ENCODE results near the gene PXMP2. TPM values are rescaled to one million over a fixed set of nuclear protein-coding genes. Genes with fewer than 3 reads are reported as not detected.

Gene PXMP2
- total and polyA plus RNA-seq, 7 experiments from 2014 or later, result 2.6 to 26.8 (median 5.9) TPM

DNA sequence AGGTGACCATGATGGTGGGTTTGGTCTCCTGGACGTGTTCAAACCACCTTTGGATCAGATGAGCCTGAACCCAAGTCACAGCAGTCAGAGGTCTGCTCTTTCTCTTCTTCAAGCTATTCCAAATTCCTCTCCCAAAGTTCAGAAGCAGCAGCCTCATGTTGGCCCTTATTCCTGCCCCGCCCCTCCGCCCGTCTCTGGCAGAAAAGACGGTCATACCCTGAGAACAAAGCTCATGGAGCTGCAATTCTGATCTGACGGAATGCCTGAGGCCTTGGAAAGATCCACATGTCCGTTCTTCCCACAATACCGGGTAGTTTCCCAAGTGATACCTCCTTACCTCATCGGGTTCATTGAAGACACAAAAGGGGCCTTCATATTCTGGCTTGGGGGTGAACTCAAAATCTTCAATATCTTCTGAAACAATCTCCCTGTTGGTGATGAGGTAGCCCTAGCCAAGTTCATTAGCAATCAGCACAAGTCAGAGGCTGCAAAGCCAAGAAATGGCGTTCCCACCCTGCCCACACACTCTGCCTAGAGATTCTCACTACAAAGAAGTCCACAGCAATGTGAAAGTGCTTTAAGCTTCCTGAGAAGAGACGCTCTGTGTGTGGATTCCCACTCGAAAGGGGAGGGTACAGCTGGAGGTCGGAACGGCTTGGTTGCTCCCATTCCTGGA lies 11.5 kb upstream of the PXMP2 start:
- no peaks in the 10 kb centered on the region for H3K27me3 Mint-ChIP-seq
- no peak overlapping the region for H3K4me3 ChIP-seq (ENCODE audit: low read length)
- peaks cover 9 to 84% (median 9%) of the 10 kb centered on the region in 3 experiments for H3K36me3 ChIP-seq (ENCODE audit: control insufficient read depth in 2 of 3, insufficient read depth in 3 of 3, low read length in 3 of 3)
- no peak overlapping the region for H3K27ac Mint-ChIP-seq
- H3K9me3 ChIP-seq (ENCODE audit: control insufficient read depth in 2 of 3, low read length in 3 of 3), result no peaks in the 10 kb centered on the region
- no peaks in the 10 kb centered on the region for H3K27me3 ChIP-seq (ENCODE audit: control insufficient read depth in 2 of 2, insufficient read depth in 2 of 2, low read length in 2 of 2)
- no peaks in the 10 kb centered on the region for H3K4me1 ChIP-seq (ENCODE audit: control insufficient read depth in 2 of 2, insufficient read depth in 2 of 2, low read length in 2 of 2)
- no peak for DNase-seq
- ChIA-PET CTCF (no interaction called here), POLR2A (interaction anchor here (1.4 kb wide), 1 partner anchor 11 kb away, joined by 3 read pairs; no protein-coding TSS in a partner anchor)
- no peak overlapping the region for H3K27ac ChIP-seq (ENCODE audit: low read depth, low read length)
- H3K36me3 Mint-ChIP-seq, result peaks cover 19 to 51% (median 35%) of the 10 kb centered on the region in 5 donors
- intact Hi-C loops (cut with micrococcal nuclease), result no loop called here
- peaks cover 0 to 11% (median 8%) of the 10 kb centered on the region in 7 donors for H3K4me1 Mint-ChIP-seq
- H3K4me3 Mint-ChIP-seq, result no peak overlapping the region
- ATAC-seq, result no peak
- no peaks in the 10 kb centered on the region for H3K9me3 Mint-ChIP-seq

DNA sequence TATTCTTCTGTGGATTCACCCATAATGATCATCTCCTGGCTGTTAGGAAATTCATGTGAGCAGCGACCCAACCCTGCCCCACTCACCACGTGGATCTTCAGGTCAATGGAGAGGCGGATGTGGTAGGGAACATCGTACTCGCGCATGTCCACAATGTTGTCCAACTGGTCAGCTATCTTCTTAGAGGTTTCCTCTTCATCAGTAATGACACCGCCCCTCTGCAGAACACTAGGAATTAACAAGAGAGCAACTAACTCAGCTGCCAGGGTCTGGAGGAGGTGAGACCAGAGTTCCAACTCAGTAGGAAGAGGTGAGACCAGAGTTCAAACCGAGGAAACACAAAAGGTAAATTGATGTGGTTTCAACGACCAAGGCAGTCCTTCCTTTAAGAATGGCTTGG lies 9.9 kb upstream of the PXMP2 start:
- Mint-ChIP-seq H3K27ac (no peak overlapping the region), H3K4me3 (no peak overlapping the region), H3K4me1 (peaks cover 0 to 11% (median 7%) of the 10 kb centered on the region in 7 donors), H3K36me3 (peaks cover 14 to 45% (median 29%) of the 10 kb centered on the region in 5 donors), H3K9me3 (no peaks in the 10 kb centered on the region), H3K27me3 (no peaks in the 10 kb centered on the region)
- Histone ChIP-seq H3K27ac (ENCODE audit: low read depth, low read length) (no peak overlapping the region), H3K4me1 (ENCODE audit: control insufficient read depth in 2 of 2, insufficient read depth in 2 of 2, low read length in 2 of 2) (no peaks in the 10 kb centered on the region), H3K4me3 (ENCODE audit: low read length) (no peak overlapping the region), H3K27me3 (ENCODE audit: control insufficient read depth in 2 of 2, insufficient read depth in 2 of 2, low read length in 2 of 2) (no peaks in the 10 kb centered on the region), H3K36me3 (ENCODE audit: control insufficient read depth in 2 of 3, insufficient read depth in 3 of 3, low read length in 3 of 3) (peaks cover 9 to 78% (median 9%) of the 10 kb centered on the region in 3 experiments), H3K9me3 (ENCODE audit: control insufficient read depth in 2 of 3, low read length in 3 of 3) (no peaks in the 10 kb centered on the region)
- DNase-seq (no peak), ATAC-seq (no peak)
- ChIA-PET CTCF (interaction anchor here (0.6 kb wide), 1 partner anchor 15 kb away, joined by 3 read pairs; no protein-coding TSS in a partner anchor), POLR2A (no interaction called here)
- intact Hi-C loops (cut with micrococcal nuclease), result no loop called here

DNA sequence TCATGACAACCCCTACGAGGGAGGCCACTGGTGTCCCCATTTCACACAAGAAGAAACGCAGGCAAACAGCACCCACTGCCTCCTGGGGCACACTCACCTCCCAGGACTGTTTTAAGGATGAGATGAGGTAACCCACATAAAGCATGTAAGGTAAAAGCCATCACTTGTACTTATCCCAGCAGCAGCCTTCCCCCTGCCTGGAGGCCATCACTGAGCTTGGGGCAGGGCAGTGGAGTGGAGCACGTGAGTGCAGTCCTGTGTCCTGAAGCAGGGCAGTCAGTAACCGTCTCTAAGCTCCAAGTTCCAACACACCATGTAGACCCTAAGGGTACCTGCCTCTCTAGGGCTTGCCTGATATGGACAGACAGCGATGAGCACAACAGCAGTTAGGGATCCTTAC lies 2.0 kb upstream of the PXMP2 start:
- peak overlapping the region in 3 of 9 donors; percentile 4 to 74 (median 29) for H3K27ac Mint-ChIP-seq
- Histone ChIP-seq H3K27me3 (ENCODE audit: control insufficient read depth in 2 of 2, insufficient read depth in 2 of 2, low read length in 2 of 2) (no peaks in the 10 kb centered on the region), H3K27ac (ENCODE audit: low read depth, low read length) (no peak overlapping the region), H3K4me3 (ENCODE audit: low read length) (no peak overlapping the region), H3K36me3 (ENCODE audit: control insufficient read depth in 2 of 3, insufficient read depth in 3 of 3, low read length in 3 of 3) (peaks cover 0 to 4% (median 0%) of the 10 kb centered on the region in 3 experiments), H3K4me1 (ENCODE audit: control insufficient read depth in 2 of 2, insufficient read depth in 2 of 2, low read length in 2 of 2) (peaks cover 4 to 14% of the 10 kb centered on the region in 2 donors), H3K9me3 (ENCODE audit: control insufficient read depth in 2 of 3, low read length in 3 of 3) (no peaks in the 10 kb centered on the region)
- H3K4me3 Mint-ChIP-seq, result peak overlapping the region; percentile 65 to 88 (median 74)
- H3K9me3 Mint-ChIP-seq, result no peaks in the 10 kb centered on the region
- no peaks in the 10 kb centered on the region for H3K27me3 Mint-ChIP-seq
- ATAC-seq (no peak), DNase-seq (no peak)
- H3K36me3 Mint-ChIP-seq, result peaks cover 0 to 8% (median 4%) of the 10 kb centered on the region in 5 donors
- intact Hi-C loops (cut with micrococcal nuclease), result loop anchor here (5.0 to 10.0 kb wide), 3 partner anchors 37 to 601 kb away; no protein-coding TSS in a partner anchor
- H3K4me1 Mint-ChIP-seq, result peaks cover 5 to 36% (median 26%) of the 10 kb centered on the region in 7 donors
- POLR2A ChIA-PET, result interaction anchor here (0.7 kb wide), 1 partner anchor 25 kb away, joined by 3 read pairs; the partner anchor contains the start of gene PGAM5
- CTCF ChIA-PET, result interaction anchor here (0.8 to 1.4 kb wide), 2 partner anchors 8 to 147 kb away, joined by 4 to 6 read pairs; no protein-coding TSS in a partner anchor

DNA sequence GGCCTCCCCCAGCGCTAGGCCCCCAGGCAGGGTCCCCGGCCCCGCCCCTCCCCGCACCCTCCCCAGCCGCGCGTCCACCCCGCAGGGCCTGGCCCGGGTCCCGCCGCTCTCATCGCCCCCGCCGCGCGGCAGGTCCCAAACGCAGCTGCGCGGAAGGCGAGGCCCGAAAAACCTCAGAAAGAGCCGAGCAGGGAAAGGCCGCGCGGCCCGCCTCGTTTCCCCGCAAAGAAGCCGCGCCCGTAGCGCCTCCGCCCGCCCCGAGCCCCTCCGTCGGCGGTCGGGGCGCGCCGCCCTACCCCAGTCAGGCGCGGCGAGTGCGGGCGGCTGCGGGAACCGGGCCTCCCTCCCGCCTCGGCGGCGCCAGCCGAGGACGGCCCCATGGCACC lies 569 bp upstream of the PXMP2 start:
- peaks cover 4 to 14% of the 10 kb centered on the region in 2 donors for H3K4me1 ChIP-seq (ENCODE audit: control insufficient read depth in 2 of 2, insufficient read depth in 2 of 2, low read length in 2 of 2)
- Mint-ChIP-seq H3K4me3 (peak overlapping the region; percentile 36 to 88 (median 80)), H3K4me1 (peaks cover 0 to 31% (median 22%) of the 10 kb centered on the region in 7 donors), H3K27me3 (no peaks in the 10 kb centered on the region), H3K27ac (peak overlapping the region in 2 of 9 donors; percentile 33 to 45), H3K36me3 (peaks cover 0 to 12% (median 4%) of the 10 kb centered on the region in 5 donors), H3K9me3 (no peaks in the 10 kb centered on the region)
- no peaks in the 10 kb centered on the region for H3K27me3 ChIP-seq (ENCODE audit: control insufficient read depth in 2 of 2, insufficient read depth in 2 of 2, low read length in 2 of 2)
- ChIA-PET POLR2A (interaction anchor here (0.7 kb wide), 1 partner anchor 10 kb away, joined by 3 read pairs; no protein-coding TSS in a partner anchor), CTCF (no interaction called here)
- intact Hi-C loops (cut with micrococcal nuclease), result loop anchor here (1.0 to 10.0 kb wide), 9 partner anchors 23 to 602 kb away; partner anchors contain the start of genes PGAM5 (in 2 of the 2), CHFR (in 1 of the 2) and ZNF26 (in 1 of the 2)
- no peak for DNase-seq
- no peaks in the 10 kb centered on the region for H3K9me3 ChIP-seq (ENCODE audit: control insufficient read depth in 2 of 3, low read length in 3 of 3)
- no peak for ATAC-seq
- H3K36me3 ChIP-seq (ENCODE audit: control insufficient read depth in 2 of 3, insufficient read depth in 3 of 3, low read length in 3 of 3), result no peaks in the 10 kb centered on the region
- peak overlapping the region; percentile 47 for H3K4me3 ChIP-seq (ENCODE audit: low read length)
- H3K27ac ChIP-seq (ENCODE audit: low read depth, low read length), result peak overlapping the region; percentile 58

DNA sequence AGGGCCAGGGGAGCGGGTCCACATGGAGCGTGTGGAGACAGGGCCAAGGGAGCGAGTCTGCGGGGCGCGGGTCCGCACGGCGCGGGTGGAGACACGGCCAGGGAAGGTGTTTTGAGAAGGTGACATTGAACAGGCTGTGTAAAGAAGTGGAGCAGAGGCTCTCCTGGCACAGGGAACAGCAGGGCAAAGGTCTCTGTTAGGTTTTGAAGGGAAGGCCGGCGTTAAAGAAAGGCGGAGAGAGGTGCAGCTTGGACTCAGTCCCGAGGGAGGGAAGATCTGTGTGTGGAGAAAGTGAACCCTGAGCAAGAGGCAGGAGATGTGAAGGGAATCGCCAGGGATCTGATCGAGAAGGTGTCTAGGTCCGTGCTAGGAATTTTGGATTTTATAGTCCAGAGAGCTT lies 1.8 kb downstream of the PXMP2 start:
- Histone ChIP-seq H3K36me3 (ENCODE audit: control insufficient read depth in 2 of 3, insufficient read depth in 3 of 3, low read length in 3 of 3) (no peaks in the 10 kb centered on the region), H3K4me1 (ENCODE audit: control insufficient read depth in 2 of 2, insufficient read depth in 2 of 2, low read length in 2 of 2) (peaks cover 4 to 14% of the 10 kb centered on the region in 2 donors), H3K27me3 (ENCODE audit: control insufficient read depth in 2 of 2, insufficient read depth in 2 of 2, low read length in 2 of 2) (no peaks in the 10 kb centered on the region), H3K27ac (ENCODE audit: low read depth, low read length) (no peak overlapping the region), H3K4me3 (ENCODE audit: low read length) (no peak overlapping the region), H3K9me3 (ENCODE audit: control insufficient read depth in 2 of 3, low read length in 3 of 3) (no peaks in the 10 kb centered on the region)
- Mint-ChIP-seq H3K4me3 (peak overlapping the region; percentile 6 to 84 (median 64)), H3K27me3 (no peaks in the 10 kb centered on the region), H3K27ac (peak overlapping the region in 4 of 9 donors; percentile 5 to 64 (median 46)), H3K9me3 (no peaks in the 10 kb centered on the region), H3K4me1 (peaks cover 0 to 26% (median 21%) of the 10 kb centered on the region in 7 donors), H3K36me3 (peaks cover 0 to 13% (median 0%) of the 10 kb centered on the region in 5 donors)
- ChIA-PET POLR2A (no interaction called here), CTCF (no interaction called here)
- intact Hi-C loops (cut with micrococcal nuclease), result loop anchor here (5.0 to 10.0 kb wide), 3 partner anchors 33 to 604 kb away; no protein-coding TSS in a partner anchor
- DNase-seq (no peak), ATAC-seq (no peak)

DNA sequence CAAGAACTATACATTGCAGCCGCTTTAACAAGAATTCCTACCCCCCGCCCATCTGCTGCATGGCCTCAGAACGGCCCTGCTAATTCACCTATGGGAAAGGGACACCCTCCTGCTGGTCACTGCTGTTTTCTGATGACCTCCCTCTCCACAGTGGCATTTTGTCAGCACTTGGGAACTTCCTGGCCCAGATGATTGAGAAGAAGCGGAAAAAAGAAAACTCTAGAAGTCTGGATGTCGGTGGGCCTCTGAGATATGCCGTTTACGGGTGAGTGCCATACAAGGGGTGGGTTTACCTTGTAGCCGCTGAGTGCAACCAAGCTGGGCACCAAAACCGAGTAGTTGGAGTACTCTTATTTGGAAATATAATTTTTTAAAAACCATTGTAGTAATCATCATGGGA lies 2.7 kb downstream of the PXMP2 start:
- Histone ChIP-seq H3K4me3 (ENCODE audit: low read length) (no peak overlapping the region), H3K9me3 (ENCODE audit: control insufficient read depth in 2 of 3, low read length in 3 of 3) (no peaks in the 10 kb centered on the region), H3K27me3 (ENCODE audit: control insufficient read depth in 2 of 2, insufficient read depth in 2 of 2, low read length in 2 of 2) (no peaks in the 10 kb centered on the region), H3K4me1 (ENCODE audit: control insufficient read depth in 2 of 2, insufficient read depth in 2 of 2, low read length in 2 of 2) (peaks cover 4 to 13% of the 10 kb centered on the region in 2 donors), H3K27ac (ENCODE audit: low read depth, low read length) (no peak overlapping the region), H3K36me3 (ENCODE audit: control insufficient read depth in 2 of 3, insufficient read depth in 3 of 3, low read length in 3 of 3) (no peaks in the 10 kb centered on the region)
- no peak for DNase-seq
- H3K27ac Mint-ChIP-seq, result peak overlapping the region in 2 of 9 donors; percentile 48 to 53
- intact Hi-C loops (cut with micrococcal nuclease), result no loop called here
- H3K9me3 Mint-ChIP-seq, result no peaks in the 10 kb centered on the region
- H3K4me3 Mint-ChIP-seq, result peak overlapping the region in 9 of 10 donors; percentile 6 to 84 (median 46)
- H3K4me1 Mint-ChIP-seq, result peaks cover 0 to 24% (median 18%) of the 10 kb centered on the region in 7 donors
- H3K36me3 Mint-ChIP-seq, result peaks cover 0 to 11% (median 0%) of the 10 kb centered on the region in 5 donors
- H3K27me3 Mint-ChIP-seq, result no peaks in the 10 kb centered on the region
- ChIA-PET POLR2A (no interaction called here), CTCF (no interaction called here)
- no peak for ATAC-seq

All from naive thymus-derived CD4-positive, alpha-beta T cell (primary cell).